Kidney capillary endothelial cell (primary cell): Measurements from ENCODE around the gene LACTBL1.

Source experiments
- DNase-seq: peaks from one replicate; pipeline ENCODE4 v3.0.0-alpha.2; 2018; ENCODE audit warnings: low spot score

The LACTBL1 gene

GRCh38 chr1:22913421-22914141, 59.1 kb downstream of the LACTBL1 start:
- DNase-seq, result no peak

DNA sequence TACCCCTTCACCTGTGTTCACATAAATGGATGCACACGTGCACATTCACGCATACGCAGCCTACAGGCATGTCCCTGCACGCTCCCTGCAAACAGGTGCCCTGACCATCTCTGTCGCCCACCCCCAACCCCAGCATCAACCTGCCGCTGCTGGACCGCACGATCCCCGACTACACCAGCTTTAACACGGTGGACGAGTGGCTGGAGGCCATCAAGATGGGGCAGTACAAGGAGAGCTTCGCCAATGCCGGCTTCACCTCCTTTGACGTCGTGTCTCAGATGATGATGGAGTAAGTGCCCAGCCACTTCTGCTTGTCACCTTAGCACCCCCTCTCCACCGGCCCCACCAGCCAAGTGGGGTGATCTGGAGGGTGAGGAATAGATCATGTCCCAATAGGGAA, 60.4 kb downstream of the LACTBL1 start:
- DNase-seq, result no peak

GRCh38 chr1:22910986-22911651, 61.5 kb downstream of the LACTBL1 start:
- DNase-seq, result no peak

DNA sequence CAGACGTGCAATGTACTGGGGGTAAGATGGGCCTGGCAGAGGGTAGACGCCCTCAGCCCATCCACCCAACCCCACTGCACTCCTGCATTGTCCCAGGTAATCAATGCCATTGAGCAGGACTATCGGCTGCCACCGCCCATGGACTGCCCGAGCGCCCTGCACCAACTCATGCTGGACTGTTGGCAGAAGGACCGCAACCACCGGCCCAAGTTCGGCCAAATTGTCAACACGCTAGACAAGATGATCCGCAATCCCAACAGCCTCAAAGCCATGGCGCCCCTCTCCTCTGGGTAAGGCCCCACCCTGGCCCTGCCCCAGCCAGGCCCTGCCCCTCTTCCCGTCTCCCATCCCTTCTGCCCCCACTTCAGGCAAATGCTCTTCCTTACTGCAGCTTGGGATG, 62.4 kb downstream of the LACTBL1 start:
- DNase-seq, result no peak

DNA sequence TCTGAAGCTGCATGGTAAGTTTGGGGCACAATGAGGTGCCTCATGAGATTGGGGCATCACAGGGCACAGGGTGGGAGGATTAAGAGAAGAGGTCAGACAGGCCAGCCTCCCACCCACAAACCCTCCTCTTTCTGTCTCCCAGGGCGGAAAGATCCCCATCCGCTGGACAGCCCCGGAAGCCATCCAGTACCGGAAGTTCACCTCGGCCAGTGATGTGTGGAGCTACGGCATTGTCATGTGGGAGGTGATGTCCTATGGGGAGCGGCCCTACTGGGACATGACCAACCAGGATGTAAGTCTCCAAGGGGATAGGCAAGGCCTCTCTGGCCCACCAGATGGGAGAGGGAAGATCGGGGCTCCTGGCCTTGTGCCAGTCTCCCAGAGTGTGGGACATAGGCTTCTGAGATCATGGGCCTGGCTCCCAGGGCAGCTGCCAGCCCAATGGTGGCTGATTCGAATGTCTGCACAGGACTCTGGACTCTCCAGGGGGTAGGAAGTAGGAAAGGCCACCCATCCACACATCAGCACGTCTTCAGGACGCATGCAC, 63.7 kb downstream of the LACTBL1 start:
- no peak for DNase-seq

GRCh38 chr1:22907528-22907927, 65.1 kb downstream of the LACTBL1 start:
- DNase-seq, result no peak

- DNase-seq, result no peak
These were observed 65.7 kb downstream of the LACTBL1 start for GRCh38 chr1:22906968-22907367.

GRCh38 chr1:22903113-22903512, 69.6 kb downstream of the LACTBL1 start:
- no peak for DNase-seq
